NB4 (cell line): ENCODE measurements around the gene OLFML2A.

Experiments
- CTCF ChIP-seq: IDR thresholded peaks from one replicate; pipeline ENCODE4 v1.5.1; 2012; ENCODE audit warnings: low read depth, low read length
- MAX ChIP-seq: IDR thresholded peaks from 2 replicates; pipeline ENCODE4 v1.6.1; 2011; ENCODE audit warnings: low read depth, low read length
- POLR2A ChIP-seq: IDR thresholded peaks from 2 replicates; pipeline ENCODE4 v1.6.1; 2011; ENCODE audit warnings: mild to moderate bottlenecking; ENCODE audit not compliant: insufficient read length; ENCODE audit errors: extremely low read depth

- TF ChIP-seq CTCF: no peak
- no peak for TF ChIP-seq MAX
- no peak for TF ChIP-seq POLR2A
These were observed 20.6 kb downstream of the OLFML2A start for GRCh38 chr9:124797343-124798103.
